ENCODE measurements around the gene NFIC.

NFIC gene

DNA sequence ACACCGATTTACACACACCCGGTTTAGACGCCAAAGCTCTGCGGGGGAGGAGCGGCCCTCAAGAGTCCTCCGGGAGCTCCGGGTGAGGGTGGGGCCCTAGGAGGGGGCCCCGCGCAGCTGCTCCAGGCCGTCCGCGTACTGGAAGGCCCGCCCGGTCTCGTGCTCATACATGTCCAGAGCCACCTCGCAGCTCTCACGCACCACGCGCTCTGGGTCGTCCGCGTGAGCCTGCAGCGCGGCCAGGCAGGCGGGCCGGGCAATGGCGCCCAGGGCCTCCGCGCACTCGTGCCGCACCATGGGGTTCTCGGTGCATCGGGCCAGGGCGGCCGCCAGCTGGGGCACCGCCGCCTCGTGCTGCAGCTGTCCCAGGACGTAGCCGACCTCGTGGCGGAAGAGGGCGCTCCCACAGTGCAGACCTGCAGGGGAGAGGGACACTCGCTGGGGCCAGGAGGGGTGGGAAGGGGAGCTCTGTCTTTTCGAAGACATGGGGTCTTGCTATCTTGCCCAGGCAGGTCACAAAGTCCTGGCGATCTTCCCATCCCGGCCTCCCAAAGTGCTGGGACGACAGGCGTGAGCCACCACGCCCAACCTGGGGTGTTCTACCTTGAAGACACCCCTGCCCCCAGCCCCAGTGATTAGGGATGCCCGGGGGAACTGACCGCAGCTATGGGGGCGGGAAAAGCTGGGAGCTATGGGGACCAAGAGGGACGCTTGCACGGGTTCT, 125.2 kb downstream of the NFIC start:
- H3K4me3 ChIP-seq (ENCODE audit: low read length), result no peak overlapping the region
- DNase-seq (ENCODE audit: low read depth), result no peak
- TF ChIP-seq, protein P1, sequence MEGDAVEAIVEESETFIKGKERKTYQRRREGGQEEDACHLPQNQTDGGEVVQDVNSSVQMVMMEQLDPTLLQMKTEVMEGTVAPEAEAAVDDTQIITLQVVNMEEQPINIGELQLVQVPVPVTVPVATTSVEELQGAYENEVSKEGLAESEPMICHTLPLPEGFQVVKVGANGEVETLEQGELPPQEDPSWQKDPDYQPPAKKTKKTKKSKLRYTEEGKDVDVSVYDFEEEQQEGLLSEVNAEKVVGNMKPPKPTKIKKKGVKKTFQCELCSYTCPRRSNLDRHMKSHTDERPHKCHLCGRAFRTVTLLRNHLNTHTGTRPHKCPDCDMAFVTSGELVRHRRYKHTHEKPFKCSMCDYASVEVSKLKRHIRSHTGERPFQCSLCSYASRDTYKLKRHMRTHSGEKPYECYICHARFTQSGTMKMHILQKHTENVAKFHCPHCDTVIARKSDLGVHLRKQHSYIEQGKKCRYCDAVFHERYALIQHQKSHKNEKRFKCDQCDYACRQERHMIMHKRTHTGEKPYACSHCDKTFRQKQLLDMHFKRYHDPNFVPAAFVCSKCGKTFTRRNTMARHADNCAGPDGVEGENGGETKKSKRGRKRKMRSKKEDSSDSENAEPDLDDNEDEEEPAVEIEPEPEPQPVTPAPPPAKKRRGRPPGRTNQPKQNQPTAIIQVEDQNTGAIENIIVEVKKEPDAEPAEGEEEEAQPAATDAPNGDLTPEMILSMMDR (IDR thresholded peaks at IDR 0.05; ENCODE audit: insufficient read depth, low read depth, low read length, missing control alignments), result no peak

DNA sequence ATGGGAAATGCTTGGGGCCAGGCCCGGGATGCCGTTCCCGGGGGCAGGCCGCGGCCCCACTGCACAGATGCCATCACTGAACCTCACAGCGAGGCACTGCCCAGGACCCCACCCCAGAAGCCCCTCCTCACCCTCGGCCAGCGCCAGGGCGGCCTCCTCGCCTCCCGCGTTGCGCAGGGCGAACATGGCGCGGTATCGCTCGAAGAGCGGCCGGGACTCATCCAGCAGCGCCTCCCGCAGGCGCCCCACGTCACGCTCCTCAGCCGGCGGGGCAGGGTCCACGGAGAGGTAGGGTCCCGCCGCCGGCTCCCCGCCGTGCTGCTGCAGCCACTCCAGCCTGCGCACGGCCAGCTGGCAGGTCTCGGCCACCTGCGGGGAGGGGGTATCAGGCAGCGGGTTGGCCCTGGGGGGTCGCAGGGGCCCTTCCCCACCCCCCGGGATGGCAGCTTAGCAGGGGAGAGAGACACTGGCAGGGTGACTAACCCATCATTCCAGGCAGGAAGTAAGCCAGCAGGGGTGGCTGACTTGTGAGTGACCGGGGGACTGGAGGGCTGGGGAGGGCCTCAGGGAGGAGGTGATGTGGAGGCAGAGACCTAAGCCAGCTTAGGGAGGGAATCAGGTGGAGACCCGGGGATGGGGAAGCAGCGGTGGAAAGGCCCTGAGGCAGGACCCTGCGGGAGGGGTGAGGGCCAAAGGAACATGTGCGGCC, 125.9 kb downstream of the NFIC start:
- DNase-seq (ENCODE audit: low read depth), result no peak
- TF ChIP-seq, protein P1 (IDR thresholded peaks at IDR 0.05; ENCODE audit: insufficient read depth, low read depth, low read length, missing control alignments), result no peak
- H3K4me3 ChIP-seq (ENCODE audit: low read length), result no peak overlapping the region

- no peak overlapping the region for H3K4me3 ChIP-seq (ENCODE audit: low read length)
- DNase-seq (ENCODE audit: low read depth), result no peak
- TF ChIP-seq, protein P1 (IDR thresholded peaks at IDR 0.05; ENCODE audit: insufficient read depth, low read depth, low read length, missing control alignments), result no peak
Measured at GRCh38 chr19:3492919-3493318, 126.5 kb downstream of the NFIC start.

DNA sequence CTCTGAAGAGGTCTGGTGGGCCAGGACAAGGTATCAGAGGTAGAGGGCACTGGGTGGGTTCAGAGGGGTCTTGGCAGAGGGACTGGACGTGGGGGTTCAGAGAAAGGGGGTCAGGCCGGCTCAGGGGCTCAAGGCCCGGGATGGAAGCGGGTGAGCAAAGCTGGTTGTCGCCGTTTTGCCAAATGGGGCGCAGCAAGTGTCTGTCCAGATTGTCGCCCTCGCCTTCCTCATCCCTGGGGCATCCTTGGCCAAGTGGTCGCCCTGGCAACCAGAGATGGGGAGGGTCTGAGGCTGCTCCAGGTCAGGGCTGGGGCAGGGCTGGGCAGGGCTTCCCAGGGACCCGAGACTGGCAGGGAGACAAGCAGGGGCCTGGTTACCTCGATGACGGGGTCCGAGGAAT, 127.3 kb downstream of the NFIC start:
- no peak overlapping the region for H3K4me3 ChIP-seq (ENCODE audit: low read length)
- DNase-seq (ENCODE audit: low read depth), result no peak
- TF ChIP-seq, protein P1 (IDR thresholded peaks at IDR 0.05; ENCODE audit: insufficient read depth, low read depth, low read length, missing control alignments), result no peak

DNA sequence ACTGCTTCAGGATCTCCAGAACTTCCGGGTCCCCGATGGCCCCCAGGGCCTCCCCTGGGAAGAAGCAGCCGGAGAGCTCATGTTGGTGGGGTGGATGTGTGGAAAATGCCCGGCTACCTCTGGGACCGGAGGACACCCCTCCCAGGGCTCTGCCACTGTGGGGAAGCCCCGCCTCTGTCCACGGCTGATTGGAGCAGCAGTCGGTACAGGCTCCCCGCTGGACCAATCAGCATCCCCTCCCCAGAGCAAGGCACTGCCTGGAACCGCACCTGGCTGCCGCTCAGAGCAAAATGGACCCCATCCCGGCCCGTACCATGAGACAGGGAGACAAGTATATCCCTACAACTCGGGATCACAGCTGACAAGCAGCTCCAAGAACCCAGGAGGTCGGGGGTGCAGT, 127.7 kb downstream of the NFIC start:
- no peak for DNase-seq (ENCODE audit: low read depth)
- no peak overlapping the region for H3K4me3 ChIP-seq (ENCODE audit: low read length)
- TF ChIP-seq, protein P1 (IDR thresholded peaks at IDR 0.05; ENCODE audit: insufficient read depth, low read depth, low read length, missing control alignments), result no peak

DNA sequence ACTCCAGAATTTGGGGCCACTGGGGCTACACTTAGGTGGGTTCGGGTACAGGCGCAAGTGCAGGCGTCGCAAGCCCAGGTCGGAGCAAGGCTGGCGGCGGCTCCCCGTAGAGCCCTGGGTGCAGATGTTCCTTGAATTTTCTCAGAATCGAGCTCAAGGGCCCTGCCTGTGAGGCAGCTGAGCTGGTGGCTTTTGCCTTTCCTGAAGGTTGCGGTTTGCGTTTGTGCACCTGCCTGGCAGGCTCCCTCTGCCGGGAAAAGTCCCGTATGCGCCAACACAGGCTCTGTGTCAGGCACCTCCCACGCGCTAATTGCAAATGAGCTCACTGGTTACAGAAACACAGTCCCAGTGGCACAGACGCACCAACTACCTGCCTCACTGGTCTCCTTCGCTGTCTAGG, 128.2 kb downstream of the NFIC start:
- TF ChIP-seq, protein P1 (IDR thresholded peaks at IDR 0.05; ENCODE audit: insufficient read depth, low read depth, low read length, missing control alignments), result no peak
- no peak overlapping the region for H3K4me3 ChIP-seq (ENCODE audit: low read length)
- DNase-seq (ENCODE audit: low read depth), result no peak

Measured in epithelial cell of esophagus (primary cell).